Activated T-helper 17 cell treated with anti-CD3 and anti-CD28 coated beads, Interleukin-2, amount 50 U/mL, for 72 hours (primary cell): ENCODE measurements around the gene HSBP1. TPM values are rescaled to one million over a fixed set of nuclear protein-coding genes. Genes with fewer than 3 reads are reported as not detected.

Experiments used
- ATAC-seq: fragments of 150-1000 bp; cut with Tn5 transposase; replicated peaks from 2 replicates; pipeline ENCODE4 v1.10.0; 2021; ENCODE audit warnings: mild to moderate bottlenecking, moderate library complexity
- H3K27ac Mint-ChIP-seq: one replicate; pipeline ENCODE4 v1.8.0; 2022; ENCODE audit warnings: mixed read lengths
- H3K27me3 Mint-ChIP-seq: one replicate; pipeline ENCODE4 v1.8.0; 2022; ENCODE audit warnings: mixed read lengths
- H3K36me3 Mint-ChIP-seq: one replicate; pipeline ENCODE4 v1.8.0; 2022; ENCODE audit warnings: low read depth, mild to moderate bottlenecking, mixed read lengths
- H3K4me1 Mint-ChIP-seq: one replicate; pipeline ENCODE4 v1.8.0; 2022; ENCODE audit warnings: mixed read lengths
- H3K4me3 Mint-ChIP-seq: one replicate; pipeline ENCODE4 v1.8.0; 2022; ENCODE audit warnings: mild to moderate bottlenecking, mixed read lengths
- H3K9me3 Mint-ChIP-seq: one replicate; pipeline ENCODE4 v1.8.0; 2022; ENCODE audit warnings: mixed read lengths
- total RNA-seq, 2 donors: library from RNA; stranded (reverse); gene quantifications; one replicate each; pipeline ENCODE4 v1.2.3, GENCODE V29; 2022

Gene HSBP1
- 10 to 100 TPM; 47.9 to 75.3 TPM for total RNA-seq

DNA sequence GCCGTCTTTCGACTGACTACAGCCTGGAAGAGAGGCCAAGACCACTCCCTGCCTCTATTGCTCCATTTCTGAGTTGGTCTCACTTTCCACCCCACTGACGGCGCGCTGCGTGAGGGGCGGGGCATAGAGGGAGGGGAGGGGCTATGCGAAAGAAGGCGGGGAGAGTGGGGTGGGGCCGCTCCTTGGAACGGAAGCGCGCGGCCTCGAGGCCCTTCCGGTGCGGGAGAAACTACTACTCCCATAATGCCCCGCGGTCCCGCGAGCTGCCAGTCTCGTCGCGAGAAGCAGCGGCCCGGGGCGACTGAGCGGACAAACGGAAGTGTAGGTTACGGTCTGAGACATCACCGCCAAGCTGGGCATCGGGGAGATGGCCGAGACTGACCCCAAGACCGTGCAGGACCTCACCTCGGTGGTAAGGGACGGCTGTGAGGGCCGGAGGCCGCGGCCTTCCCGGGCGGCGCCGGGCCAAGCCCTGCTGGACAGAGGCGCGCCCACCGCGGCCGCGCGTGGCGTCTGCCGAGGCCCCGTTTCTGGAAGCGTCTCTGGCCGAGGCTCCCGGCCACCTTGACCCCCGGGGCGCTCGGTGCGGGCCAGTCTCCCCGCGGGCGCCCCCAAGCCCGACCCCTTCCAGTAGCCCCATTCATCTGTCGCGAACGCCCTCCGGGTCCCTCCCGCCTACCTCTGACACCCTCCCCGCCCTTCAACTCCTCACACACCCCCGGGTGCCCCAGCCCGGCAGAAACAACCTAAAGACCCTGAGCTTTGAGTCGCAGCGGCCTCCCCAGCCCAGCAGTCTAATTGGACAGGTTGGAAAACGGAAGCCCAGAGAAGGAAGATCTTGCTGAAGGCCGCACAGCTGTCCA is at the start of gene HSBP1:
Gene HSBP1, plus strand, starts transcription at position 269 of the 863 bp plus-strand sequence. Its CDS starts 99 bp downstream, at position 368.
- peak within 1 kb of the TSS; percentile 95 for H3K27ac Mint-ChIP-seq
- H3K4me1 Mint-ChIP-seq: peaks cover 14% of the 10 kb centered on the region
- peaks cover 48% of the 10 kb centered on the region for H3K36me3 Mint-ChIP-seq
- peak within 1 kb of the TSS; percentile 98 for H3K4me3 Mint-ChIP-seq
- no peaks in the 10 kb centered on the region for H3K27me3 Mint-ChIP-seq
- ATAC-seq: peak; percentile 98
- no peaks in the 10 kb centered on the region for H3K9me3 Mint-ChIP-seq

DNA sequence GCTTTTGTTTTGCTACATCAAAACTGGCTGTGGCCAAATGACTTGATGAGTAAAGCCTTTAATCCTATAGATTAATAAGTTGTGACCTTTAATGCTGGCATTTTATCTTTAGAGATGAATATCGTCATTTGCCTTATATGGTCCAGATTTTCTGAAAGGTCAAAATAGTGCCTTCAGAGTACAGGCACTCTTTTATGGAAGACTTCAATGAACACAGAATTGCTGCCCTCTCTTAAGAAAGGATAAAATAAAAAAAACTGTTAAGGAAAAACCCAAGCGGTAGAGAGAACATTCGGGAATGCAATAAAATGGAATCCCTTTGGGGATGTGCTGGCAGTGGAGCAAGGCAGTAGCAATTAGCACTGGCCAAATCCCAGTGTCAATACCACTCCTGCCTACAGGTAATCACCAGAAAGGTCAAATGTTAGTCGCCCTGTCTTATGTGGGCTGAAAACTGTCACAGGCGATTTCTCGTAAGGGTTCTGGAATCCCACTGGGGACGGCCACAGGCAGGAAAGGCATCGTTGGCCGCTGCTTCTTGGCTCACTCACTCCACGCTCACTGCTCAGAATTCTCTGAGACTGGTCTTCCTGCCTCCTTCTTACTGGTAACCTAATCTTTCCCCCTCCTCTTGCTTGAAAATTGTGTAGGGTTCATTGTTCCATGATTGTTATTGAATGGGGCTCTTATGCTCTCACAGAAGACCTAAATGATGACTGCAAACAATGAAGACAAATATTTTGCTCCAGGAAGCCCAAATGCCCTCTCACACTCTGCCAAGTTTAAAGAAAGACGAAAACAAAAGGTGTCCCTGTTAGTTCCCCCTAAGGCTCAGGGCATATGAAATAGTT is 45.4 kb upstream of the HSBP1 start:
- Mint-ChIP-seq H3K4me1 (no peaks in the 10 kb centered on the region), H3K36me3 (no peaks in the 10 kb centered on the region), H3K9me3 (no peaks in the 10 kb centered on the region), H3K27ac (no peak overlapping the region), H3K27me3 (peaks cover 4% of the 10 kb centered on the region), H3K4me3 (no peak overlapping the region)
- ATAC-seq: no peak

DNA sequence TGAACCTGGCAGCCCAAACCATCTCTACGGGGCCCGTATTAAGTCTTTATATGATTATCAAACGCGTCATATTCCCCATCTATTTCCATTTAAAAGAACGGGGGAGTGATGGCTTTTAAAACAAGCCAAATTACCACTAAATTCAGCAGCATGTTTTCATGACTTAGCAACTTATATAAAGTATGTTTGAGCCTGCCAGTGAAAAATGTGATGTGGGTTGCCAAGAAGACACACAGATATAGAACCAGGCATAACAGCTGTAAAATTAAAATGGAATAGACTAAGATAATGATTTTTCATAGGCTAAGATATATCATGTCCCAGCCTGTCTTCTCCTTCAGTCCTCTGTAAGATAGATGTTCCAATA is 44.8 kb upstream of the HSBP1 start:
- no peaks in the 10 kb centered on the region for H3K4me1 Mint-ChIP-seq
- ATAC-seq: no peak
- no peaks in the 10 kb centered on the region for H3K9me3 Mint-ChIP-seq
- H3K4me3 Mint-ChIP-seq: no peak overlapping the region
- H3K27ac Mint-ChIP-seq: no peak overlapping the region
- peaks cover 4% of the 10 kb centered on the region for H3K27me3 Mint-ChIP-seq
- no peaks in the 10 kb centered on the region for H3K36me3 Mint-ChIP-seq

DNA sequence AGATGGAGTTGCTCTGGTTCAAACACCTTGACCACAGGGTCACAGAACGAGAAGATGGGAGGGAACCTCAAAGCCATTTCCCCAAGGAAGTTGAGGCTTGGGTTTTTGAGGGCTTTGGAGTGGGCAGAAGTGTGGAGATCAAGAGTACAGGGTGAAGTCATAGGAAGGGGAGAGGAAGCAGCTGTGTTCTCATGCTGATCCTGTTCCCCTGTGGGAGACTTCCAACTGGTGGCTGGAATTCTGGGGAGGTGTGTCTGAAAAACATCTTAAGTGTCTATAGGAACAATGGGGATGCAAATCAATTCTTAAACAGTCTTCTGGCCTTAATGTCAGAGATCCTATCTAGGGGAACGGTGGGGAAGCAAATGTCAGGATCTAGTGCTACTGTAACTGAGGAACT is 38.8 kb upstream of the HSBP1 start:
- H3K27me3 Mint-ChIP-seq: peaks cover 7% of the 10 kb centered on the region
- peaks cover 7% of the 10 kb centered on the region for H3K4me1 Mint-ChIP-seq
- no peak overlapping the region for H3K4me3 Mint-ChIP-seq
- no peaks in the 10 kb centered on the region for H3K36me3 Mint-ChIP-seq
- H3K27ac Mint-ChIP-seq: no peak overlapping the region
- no peak for ATAC-seq
- no peaks in the 10 kb centered on the region for H3K9me3 Mint-ChIP-seq

DNA sequence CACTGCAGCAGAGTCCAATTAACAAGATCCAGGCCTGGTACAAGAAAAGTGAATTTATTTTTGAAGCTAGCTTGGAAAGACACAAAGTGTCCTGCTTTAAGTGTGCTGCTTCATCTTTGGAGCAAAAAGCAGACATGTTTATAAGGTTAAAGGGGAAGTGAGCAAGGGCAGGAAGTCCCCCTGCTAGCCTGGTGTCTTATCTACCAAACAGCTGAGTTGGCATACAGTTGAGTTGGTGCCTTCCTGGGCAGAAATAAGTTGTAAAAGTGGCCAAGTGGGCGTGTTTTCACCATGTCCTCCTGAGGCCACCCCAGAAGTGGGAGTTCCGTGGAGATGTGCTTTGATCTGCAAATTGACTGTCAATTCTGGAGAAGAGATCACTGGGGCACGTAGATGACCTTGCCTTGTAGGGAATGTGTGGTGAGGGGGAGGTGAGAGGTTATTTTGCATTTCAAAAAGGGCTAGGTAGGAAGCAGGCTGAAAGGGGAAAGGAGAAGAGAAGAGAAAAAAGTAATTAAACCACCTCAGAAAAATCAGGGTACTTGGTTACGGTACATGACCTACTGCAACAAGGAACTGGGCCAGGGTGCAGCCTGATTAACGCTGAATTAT is 38.3 kb upstream of the HSBP1 start:
- H3K27ac Mint-ChIP-seq: no peak overlapping the region
- H3K36me3 Mint-ChIP-seq: no peaks in the 10 kb centered on the region
- H3K9me3 Mint-ChIP-seq: no peaks in the 10 kb centered on the region
- ATAC-seq: no peak
- H3K4me3 Mint-ChIP-seq: no peak overlapping the region
- H3K4me1 Mint-ChIP-seq: peaks cover 7% of the 10 kb centered on the region
- peaks cover 7% of the 10 kb centered on the region for H3K27me3 Mint-ChIP-seq

DNA sequence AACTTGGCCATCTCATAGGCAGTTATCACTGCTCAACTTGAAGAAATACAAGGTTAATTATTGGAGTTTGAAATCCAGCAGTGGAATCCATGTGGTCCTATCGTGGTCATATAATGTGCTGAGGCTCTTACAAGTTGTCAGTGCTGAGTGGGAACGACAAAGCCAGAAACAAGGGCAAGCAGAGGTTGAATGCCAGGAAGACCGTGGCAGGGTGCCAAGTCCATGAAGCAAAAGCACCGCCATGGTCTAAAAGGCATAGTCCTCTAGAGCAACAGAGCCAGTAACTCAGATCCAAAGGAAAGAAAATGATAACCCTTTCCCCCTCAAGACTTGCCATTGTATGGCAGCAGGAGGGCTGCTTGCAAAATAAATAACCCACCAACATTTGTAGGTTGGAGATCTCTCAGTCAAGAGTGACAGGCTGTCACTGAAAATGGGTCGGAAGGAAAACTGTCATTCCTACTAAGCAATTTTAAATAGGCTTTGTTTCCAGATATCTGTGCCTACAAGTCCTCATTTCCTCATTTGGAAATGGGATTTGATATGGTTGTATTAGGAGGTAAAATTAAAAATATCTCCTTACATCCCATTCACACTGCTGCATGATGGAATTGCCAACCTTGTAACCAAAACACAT is 36.4 kb upstream of the HSBP1 start:
- peaks cover 7% of the 10 kb centered on the region for H3K4me1 Mint-ChIP-seq
- no peak overlapping the region for H3K4me3 Mint-ChIP-seq
- no peak for ATAC-seq
- no peaks in the 10 kb centered on the region for H3K9me3 Mint-ChIP-seq
- H3K27me3 Mint-ChIP-seq: peaks cover 11% of the 10 kb centered on the region
- H3K36me3 Mint-ChIP-seq: no peaks in the 10 kb centered on the region
- no peak overlapping the region for H3K27ac Mint-ChIP-seq

DNA sequence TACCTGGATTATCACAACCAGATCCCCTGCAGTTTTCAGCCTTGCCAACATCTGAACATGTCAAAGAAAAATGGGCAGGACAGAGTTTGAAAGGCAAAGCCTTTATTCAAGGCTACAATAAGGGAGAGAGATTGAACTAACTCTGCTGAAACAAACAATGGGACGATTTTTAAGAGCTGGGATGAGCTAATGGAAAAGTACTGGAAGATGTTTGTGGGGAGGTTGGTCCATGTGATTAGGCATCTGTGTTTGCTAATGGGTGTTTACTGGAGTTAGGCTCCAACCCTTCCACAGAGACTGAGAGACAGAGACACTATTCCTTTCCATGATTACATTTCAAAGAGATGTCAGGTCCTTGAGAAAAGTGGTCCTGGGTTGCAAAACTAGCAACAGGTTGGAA is 35.0 kb upstream of the HSBP1 start:
- ATAC-seq: no peak
- no peak overlapping the region for H3K27ac Mint-ChIP-seq
- no peak overlapping the region for H3K4me3 Mint-ChIP-seq
- peaks cover 14% of the 10 kb centered on the region for H3K27me3 Mint-ChIP-seq
- H3K4me1 Mint-ChIP-seq: peaks cover 7% of the 10 kb centered on the region
- H3K36me3 Mint-ChIP-seq: no peaks in the 10 kb centered on the region
- no peaks in the 10 kb centered on the region for H3K9me3 Mint-ChIP-seq

DNA sequence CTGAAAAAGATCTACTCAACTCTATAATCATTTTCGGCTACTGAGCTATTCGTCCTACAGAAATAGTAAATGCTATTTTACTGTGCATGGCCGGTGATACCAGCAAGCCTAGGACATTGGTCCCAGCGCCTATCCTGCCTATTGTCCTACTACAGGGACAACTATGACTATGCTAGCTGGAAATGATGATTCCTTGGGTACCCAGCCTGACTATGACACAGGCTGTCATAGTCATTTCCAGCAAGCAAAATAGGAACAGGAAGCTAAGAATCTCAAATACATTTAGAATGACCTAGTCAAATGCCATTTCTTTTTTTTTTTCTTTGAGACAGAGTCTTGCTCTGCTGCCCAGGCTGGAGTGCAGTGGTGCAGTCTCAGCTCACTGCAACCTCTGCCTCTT is 33.7 kb upstream of the HSBP1 start:
- Mint-ChIP-seq H3K27ac (no peak overlapping the region), H3K27me3 (peaks cover 14% of the 10 kb centered on the region), H3K36me3 (no peaks in the 10 kb centered on the region), H3K9me3 (no peaks in the 10 kb centered on the region), H3K4me1 (peaks cover 6% of the 10 kb centered on the region), H3K4me3 (no peak overlapping the region)
- ATAC-seq: no peak

DNA sequence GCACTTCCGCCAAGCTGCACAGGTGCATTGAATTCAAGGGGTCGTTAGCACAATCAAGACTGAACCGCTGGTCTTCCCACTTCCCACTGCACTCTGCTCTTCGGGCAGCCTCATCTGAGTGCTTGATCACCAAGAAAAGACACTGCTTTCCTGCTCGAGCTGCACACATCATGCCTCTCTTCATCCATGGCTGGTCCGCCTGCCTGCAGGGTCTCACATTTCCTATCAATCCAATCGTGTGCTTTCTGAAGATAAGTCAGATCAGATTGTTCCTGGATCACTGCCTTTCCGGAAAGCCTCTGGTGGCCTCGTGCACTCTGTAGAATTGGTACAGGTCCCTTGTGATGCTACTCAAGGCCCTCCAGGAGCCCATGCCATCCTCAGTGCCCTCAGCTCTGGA is 30.8 kb upstream of the HSBP1 start:
- Mint-ChIP-seq H3K36me3 (no peaks in the 10 kb centered on the region), H3K27ac (no peak overlapping the region), H3K9me3 (no peaks in the 10 kb centered on the region), H3K4me3 (no peak overlapping the region), H3K27me3 (peaks cover 19% of the 10 kb centered on the region), H3K4me1 (no peaks in the 10 kb centered on the region)
- no peak for ATAC-seq

DNA sequence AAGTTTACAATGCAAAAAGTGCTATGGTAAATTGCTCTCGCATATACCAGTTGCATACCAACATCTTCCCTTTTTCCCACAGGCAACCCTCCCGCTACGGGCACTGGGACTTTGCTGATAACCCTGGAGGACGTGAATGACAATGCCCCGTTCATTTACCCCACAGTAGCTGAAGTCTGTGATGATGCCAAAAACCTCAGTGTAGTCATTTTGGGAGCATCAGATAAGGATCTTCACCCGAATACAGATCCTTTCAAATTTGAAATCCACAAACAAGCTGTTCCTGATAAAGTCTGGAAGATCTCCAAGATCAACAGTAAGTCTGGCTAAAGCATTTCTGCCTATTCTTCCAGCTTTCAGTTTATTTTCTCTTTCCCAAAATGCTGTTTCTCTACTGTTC is 27.9 kb upstream of the HSBP1 start:
- no peak for ATAC-seq
- H3K27me3 Mint-ChIP-seq: peaks cover 22% of the 10 kb centered on the region
- H3K27ac Mint-ChIP-seq: no peak overlapping the region
- no peak overlapping the region for H3K4me3 Mint-ChIP-seq
- H3K9me3 Mint-ChIP-seq: no peaks in the 10 kb centered on the region
- H3K4me1 Mint-ChIP-seq: no peaks in the 10 kb centered on the region
- no peaks in the 10 kb centered on the region for H3K36me3 Mint-ChIP-seq

DNA sequence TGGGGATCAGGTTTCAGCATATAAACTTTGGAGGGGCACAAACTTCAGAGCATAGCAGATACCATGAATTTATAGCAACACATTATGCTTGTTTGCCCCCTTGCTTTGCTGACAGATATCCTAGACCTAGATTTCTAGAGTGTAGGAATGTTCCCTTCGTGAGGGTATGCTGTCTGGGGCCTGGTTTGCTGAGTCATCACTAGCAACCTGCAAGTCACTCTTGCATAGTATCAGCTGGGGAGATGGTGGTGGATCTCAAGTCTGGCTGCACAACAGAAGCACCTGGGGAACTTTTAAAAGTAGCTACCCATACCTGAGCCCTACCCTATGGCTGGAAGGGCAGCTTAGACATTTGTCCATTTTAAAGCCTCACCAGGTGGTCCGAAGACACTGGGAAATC is 22.3 kb upstream of the HSBP1 start:
- H3K27ac Mint-ChIP-seq: no peak overlapping the region

DNA sequence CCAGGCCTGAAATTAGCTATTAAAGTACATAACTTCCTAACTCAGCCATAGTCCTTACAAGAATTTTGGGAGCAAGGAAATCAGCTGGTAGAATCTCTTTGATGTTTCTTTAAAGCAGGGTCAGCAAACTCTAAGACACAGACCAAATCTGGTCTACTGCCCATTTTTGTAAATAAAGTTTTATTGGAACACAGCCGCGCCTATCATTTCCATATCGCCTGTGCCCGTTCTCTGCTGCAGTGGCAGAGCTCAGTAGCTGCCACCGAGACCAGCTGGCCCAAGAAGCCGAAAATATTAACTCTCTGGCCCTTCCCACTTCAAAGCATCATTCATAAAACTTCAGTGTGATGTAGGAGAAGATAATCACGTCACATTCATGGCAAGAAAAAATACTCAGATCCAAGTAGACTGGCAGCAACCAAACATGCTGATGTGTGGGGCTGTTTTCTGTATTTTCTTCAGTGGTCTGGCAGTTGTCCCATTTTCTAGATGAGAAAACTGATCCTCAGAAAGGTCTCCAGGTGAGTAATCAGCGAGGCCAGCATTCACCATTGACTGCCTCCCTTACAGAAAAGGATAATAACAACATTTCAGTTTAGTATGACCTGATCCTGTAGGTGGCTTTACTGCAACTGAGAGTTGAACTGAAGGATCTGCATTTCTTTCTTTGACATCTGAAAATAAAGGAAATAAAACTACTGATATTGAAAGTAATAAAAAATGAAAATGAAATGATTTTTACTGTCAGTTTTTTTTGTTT is 18.0 kb upstream of the HSBP1 start:
- ATAC-seq: peak; percentile 62
- H3K9me3 Mint-ChIP-seq: no peaks in the 10 kb centered on the region
- H3K27me3 Mint-ChIP-seq: peaks cover 17% of the 10 kb centered on the region
- H3K4me1 Mint-ChIP-seq: no peaks in the 10 kb centered on the region
- H3K4me3 Mint-ChIP-seq: no peak overlapping the region
- no peaks in the 10 kb centered on the region for H3K36me3 Mint-ChIP-seq
- no peak overlapping the region for H3K27ac Mint-ChIP-seq

More for the DNA sequence above, 22.3 kb upstream of the HSBP1 start:
- Mint-ChIP-seq H3K4me1 (no peaks in the 10 kb centered on the region), H3K36me3 (no peaks in the 10 kb centered on the region), H3K27me3 (peaks cover 24% of the 10 kb centered on the region), H3K4me3 (no peak overlapping the region), H3K9me3 (no peaks in the 10 kb centered on the region)
- ATAC-seq: no peak

DNA sequence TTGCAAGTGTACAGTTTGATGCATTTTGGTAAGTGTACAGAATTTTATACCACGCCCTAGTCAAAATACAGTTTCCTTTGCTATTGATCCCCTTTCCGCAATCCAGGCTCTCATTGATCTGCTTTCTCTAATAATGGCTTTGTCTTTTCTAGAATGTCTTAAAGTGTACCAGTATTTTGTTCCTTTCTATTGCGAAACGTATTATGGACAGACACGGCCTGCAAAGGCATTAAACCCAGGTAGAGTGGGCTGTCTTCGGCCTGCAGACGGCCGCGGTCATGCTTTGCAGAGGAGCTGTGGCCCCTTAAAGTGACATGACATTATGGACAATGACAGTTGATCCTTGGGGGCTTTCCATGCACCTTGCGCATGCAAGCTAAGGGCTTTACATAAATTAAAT is 15.9 kb upstream of the HSBP1 start:
- Mint-ChIP-seq H3K4me1 (no peaks in the 10 kb centered on the region), H3K9me3 (no peaks in the 10 kb centered on the region), H3K27ac (no peak overlapping the region), H3K36me3 (no peaks in the 10 kb centered on the region), H3K4me3 (no peak overlapping the region), H3K27me3 (peaks cover 10% of the 10 kb centered on the region)
- no peak for ATAC-seq

DNA sequence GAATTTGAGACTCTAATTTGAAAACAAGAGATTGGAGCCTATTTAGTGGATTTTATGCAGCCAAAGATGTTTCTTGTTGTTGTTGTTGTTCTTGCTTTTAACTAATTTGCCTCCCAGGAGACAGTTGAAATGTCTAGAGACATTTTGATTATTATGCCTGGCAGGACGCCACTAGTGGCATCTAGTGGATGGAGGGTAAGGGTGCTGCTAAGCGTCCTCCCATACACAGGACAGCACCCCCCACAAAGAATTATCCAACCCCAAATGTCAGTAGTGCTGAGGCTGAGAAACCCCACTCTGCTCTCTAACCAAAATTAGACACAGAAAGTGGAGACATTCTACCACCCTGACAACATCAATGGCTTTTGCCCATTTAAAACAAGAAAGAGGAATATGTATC is 15.4 kb upstream of the HSBP1 start:
- Mint-ChIP-seq H3K4me3 (no peak overlapping the region), H3K4me1 (no peaks in the 10 kb centered on the region), H3K36me3 (no peaks in the 10 kb centered on the region), H3K27me3 (peaks cover 8% of the 10 kb centered on the region), H3K9me3 (no peaks in the 10 kb centered on the region), H3K27ac (no peak overlapping the region)
- no peak for ATAC-seq
